ENCODE data around the gene ANKS1B. TPM values are rescaled to one million over a fixed set of nuclear protein-coding genes. Genes with fewer than 3 reads are reported as not detected.

Gene ANKS1B
- total RNA-seq, 1 experiment from 2014 or later: 0.54 TPM

GRCh38 chr12:98783420-98783819 is 1201.3 kb downstream of the ANKS1B start:
- Histone ChIP-seq H3K9ac (ENCODE audit: low read length) (no peak overlapping the region), H3K4me3 (replicated peaks in 1 of 2; ENCODE audit: low read depth in 1 of 2, low read length in 2 of 2) (no peak overlapping the region), H3K4me2 (ENCODE audit: low read length) (no peak overlapping the region), H3K36me3 (ENCODE audit: control insufficient read depth in 1 of 2, insufficient read depth in 2 of 2, low read length in 2 of 2) (no peaks in the 10 kb centered on the region), H3K9me3 (ENCODE audit: control insufficient read depth in 1 of 2, insufficient read depth in 1 of 2, low read depth in 1 of 2, low read length in 2 of 2) (no peaks in the 10 kb centered on the region), H3K9me2 (ENCODE audit: insufficient read depth) (no peaks in the 10 kb centered on the region), H2AFZ (ENCODE audit: low read depth, low read length, poor library complexity, severe bottlenecking) (no peak overlapping the region), H3K27me3 (ENCODE audit: insufficient read depth, low read length) (peaks cover 84% of the 10 kb centered on the region), H3K79me2 (ENCODE audit: insufficient read depth, low read length) (no peaks in the 10 kb centered on the region), H3K27ac (ENCODE audit: low read depth, low read length) (no peak overlapping the region), H3K4me1 (ENCODE audit: control insufficient read depth in 1 of 2, insufficient read depth in 2 of 2, low read length in 2 of 2) (no peaks in the 10 kb centered on the region), H4K20me1 (ENCODE audit: insufficient read depth) (no peaks in the 10 kb centered on the region)
- no peak for ATAC-seq
- no peak for TF ChIP-seq RAD21 (IDR thresholded peaks at IDR 0.05; ENCODE audit: low read depth)
- TF ChIP-seq MAX (IDR thresholded peaks at IDR 0.05): no peak
- TF ChIP-seq ZFX (IDR thresholded peaks at IDR 0.05): no peak
- TF ChIP-seq, protein P1, sequence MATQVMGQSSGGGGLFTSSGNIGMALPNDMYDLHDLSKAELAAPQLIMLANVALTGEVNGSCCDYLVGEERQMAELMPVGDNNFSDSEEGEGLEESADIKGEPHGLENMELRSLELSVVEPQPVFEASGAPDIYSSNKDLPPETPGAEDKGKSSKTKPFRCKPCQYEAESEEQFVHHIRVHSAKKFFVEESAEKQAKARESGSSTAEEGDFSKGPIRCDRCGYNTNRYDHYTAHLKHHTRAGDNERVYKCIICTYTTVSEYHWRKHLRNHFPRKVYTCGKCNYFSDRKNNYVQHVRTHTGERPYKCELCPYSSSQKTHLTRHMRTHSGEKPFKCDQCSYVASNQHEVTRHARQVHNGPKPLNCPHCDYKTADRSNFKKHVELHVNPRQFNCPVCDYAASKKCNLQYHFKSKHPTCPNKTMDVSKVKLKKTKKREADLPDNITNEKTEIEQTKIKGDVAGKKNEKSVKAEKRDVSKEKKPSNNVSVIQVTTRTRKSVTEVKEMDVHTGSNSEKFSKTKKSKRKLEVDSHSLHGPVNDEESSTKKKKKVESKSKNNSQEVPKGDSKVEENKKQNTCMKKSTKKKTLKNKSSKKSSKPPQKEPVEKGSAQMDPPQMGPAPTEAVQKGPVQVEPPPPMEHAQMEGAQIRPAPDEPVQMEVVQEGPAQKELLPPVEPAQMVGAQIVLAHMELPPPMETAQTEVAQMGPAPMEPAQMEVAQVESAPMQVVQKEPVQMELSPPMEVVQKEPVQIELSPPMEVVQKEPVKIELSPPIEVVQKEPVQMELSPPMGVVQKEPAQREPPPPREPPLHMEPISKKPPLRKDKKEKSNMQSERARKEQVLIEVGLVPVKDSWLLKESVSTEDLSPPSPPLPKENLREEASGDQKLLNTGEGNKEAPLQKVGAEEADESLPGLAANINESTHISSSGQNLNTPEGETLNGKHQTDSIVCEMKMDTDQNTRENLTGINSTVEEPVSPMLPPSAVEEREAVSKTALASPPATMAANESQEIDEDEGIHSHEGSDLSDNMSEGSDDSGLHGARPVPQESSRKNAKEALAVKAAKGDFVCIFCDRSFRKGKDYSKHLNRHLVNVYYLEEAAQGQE (IDR thresholded peaks at IDR 0.05; ENCODE audit: low read depth): no peak
- no peak for TF ChIP-seq SRF (IDR thresholded peaks at IDR 0.05; ENCODE audit: low read depth)
- TF ChIP-seq CTCF (IDR thresholded peaks at IDR 0.05 in 2 of 3, conservative IDR thresholded peaks at IDR 0.05 in 1 of 3; ENCODE audit: borderline replicate concordance in 1 of 3, insufficient read depth in 1 of 3, low read depth in 2 of 3, low read length in 2 of 3): no peak
- no peak for TF ChIP-seq SP1 (IDR thresholded peaks at IDR 0.05; ENCODE audit: low read depth)
- DNase-seq (ENCODE audit: low read depth, low spot score): no peak
- intact Hi-C loops (cut with micrococcal nuclease): no loop called here
- RAD21 ChIA-PET (ENCODE audit: low non-redundant PET in 1 of 2, low total read pairs in 2 of 2, uncharacterized antibody in 2 of 2, unreplicated experiment in 2 of 2): no interaction called here
- BruUV-seq (replicated peaks): no TSS peak
- CTCF ChIA-PET: no interaction called here
- POLR2A ChIA-PET: no interaction called here

Data from HCT116 (cell line).